Ovary (tissue), 3 donors: Measurements from ENCODE around the gene GNAI2.

ENCODE experiments used
- POLR2A ChIP-seq: fragments of 450-650 bp; IDR thresholded peaks from one replicate; pipeline ENCODE4 v1.6.1; 2017; ENCODE audit warnings: antibody characterized with exemption, mild to moderate bottlenecking, moderate library complexity
- TF ChIP-seq, protein P1 (sequence below), 3 donors: fragments of 450-650 bp in 2 of 3; fragments of 200-600 bp in 1 of 3; IDR thresholded peaks; one replicate each; pipeline versions ENCODE4 v1.5.1 to v1.8.0; 2016 to 2022; ENCODE audit warnings: antibody characterized with exemption in 3 of 3, mild to moderate bottlenecking in 1 of 3
- donor health status: DM: no; HTN: no; CAD: no.

DNA sequence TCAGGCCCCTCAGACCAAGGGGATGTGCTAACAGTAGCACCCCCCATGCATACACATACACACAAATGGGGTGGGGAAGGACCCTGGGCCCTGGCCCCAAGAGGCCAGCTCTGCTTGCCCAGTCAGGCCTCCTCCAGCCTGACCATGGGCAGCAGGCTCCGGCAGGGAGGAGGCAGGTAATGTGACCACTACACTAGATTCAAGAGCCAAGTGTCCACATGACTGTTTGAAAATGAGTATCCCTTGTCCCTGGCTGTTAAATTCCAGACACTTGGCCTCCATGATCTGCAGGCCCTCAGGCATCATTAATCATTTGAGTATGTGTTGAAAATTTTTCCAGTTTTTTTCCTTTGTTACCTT is 13.9 kb upstream of the GNAI2 start:
- TF ChIP-seq, protein P1, sequence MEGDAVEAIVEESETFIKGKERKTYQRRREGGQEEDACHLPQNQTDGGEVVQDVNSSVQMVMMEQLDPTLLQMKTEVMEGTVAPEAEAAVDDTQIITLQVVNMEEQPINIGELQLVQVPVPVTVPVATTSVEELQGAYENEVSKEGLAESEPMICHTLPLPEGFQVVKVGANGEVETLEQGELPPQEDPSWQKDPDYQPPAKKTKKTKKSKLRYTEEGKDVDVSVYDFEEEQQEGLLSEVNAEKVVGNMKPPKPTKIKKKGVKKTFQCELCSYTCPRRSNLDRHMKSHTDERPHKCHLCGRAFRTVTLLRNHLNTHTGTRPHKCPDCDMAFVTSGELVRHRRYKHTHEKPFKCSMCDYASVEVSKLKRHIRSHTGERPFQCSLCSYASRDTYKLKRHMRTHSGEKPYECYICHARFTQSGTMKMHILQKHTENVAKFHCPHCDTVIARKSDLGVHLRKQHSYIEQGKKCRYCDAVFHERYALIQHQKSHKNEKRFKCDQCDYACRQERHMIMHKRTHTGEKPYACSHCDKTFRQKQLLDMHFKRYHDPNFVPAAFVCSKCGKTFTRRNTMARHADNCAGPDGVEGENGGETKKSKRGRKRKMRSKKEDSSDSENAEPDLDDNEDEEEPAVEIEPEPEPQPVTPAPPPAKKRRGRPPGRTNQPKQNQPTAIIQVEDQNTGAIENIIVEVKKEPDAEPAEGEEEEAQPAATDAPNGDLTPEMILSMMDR (IDR thresholded peaks at IDR 0.05) = no peak
- no peak for TF ChIP-seq POLR2A
